Large intestine (tissue), 3 donors: ENCODE measurements around the gene FKBP11. TPM values are rescaled to one million over a fixed set of nuclear protein-coding genes. Genes with fewer than 3 reads are reported as not detected.

Source experiments
- DNase-seq, 2 donors: peaks; one replicate each; pipeline versions ENCODE4 v3.0.0 to v3.0.0-alpha.2; 2013
- H3K27ac ChIP-seq: one replicate; pipeline ENCODE4 v1.5.1; 2013; ENCODE audit warnings: low read length
- H3K27me3 ChIP-seq: 2 replicates; pipeline ENCODE4 v1.6.1; 2013; ENCODE audit warnings: low read length; ENCODE audit not compliant: control insufficient read depth, insufficient read depth
- H3K36me3 ChIP-seq: 2 replicates; pipeline ENCODE4 v1.6.1; 2013; ENCODE audit warnings: low read length; ENCODE audit not compliant: control insufficient read depth, insufficient read depth
- H3K4me1 ChIP-seq: one replicate; pipeline ENCODE4 v1.6.1; 2013; ENCODE audit warnings: low read length; ENCODE audit not compliant: control insufficient read depth, insufficient read depth
- H3K4me3 ChIP-seq: one replicate; pipeline ENCODE4 v1.5.1; 2013; ENCODE audit warnings: low read length
- H3K9me3 ChIP-seq: one replicate; pipeline ENCODE4 v1.6.1; 2013; ENCODE audit warnings: mild to moderate bottlenecking, low read depth, low read length, moderate library complexity; ENCODE audit not compliant: control insufficient read depth
- WGBS: methylation state at CpG from one replicate; pipeline ENCODE4 v1.1.5; 2013; ENCODE audit warnings: low lambda C conversion rate; ENCODE audit not compliant: insufficient coverage; 5-methylcytosine and 5-hydroxymethylcytosine counted together
- polyA plus RNA-seq: library from polyadenylated mRNA; unstranded; fragments of 120-200 nt; gene quantifications from one replicate; pipeline ENCODE4 v1.2.1, GENCODE V29; 2013

FKBP11 gene
- polyA plus RNA-seq, 1 donor = 55.3 TPM

- Histone ChIP-seq H3K4me3 (peak overlapping the region; percentile 99), H3K27me3 (no peaks in the 10 kb centered on the region), H3K27ac (peak overlapping the region; percentile 93), H3K9me3 (no peaks in the 10 kb centered on the region), H3K4me1 (peaks cover 6% of the 10 kb centered on the region), H3K36me3 (peaks cover 17% of the 10 kb centered on the region)
- no CpG with 5 or more reads among the region's 29 CpGs for WGBS
- peak; percentile 87 to 88 for DNase-seq
Measured at GRCh38 chr12:48956279-48957140, 31.2 kb upstream of the FKBP11 start.

- Histone ChIP-seq H3K9me3 (no peaks in the 10 kb centered on the region), H3K27ac (no peak overlapping the region), H3K36me3 (peaks cover 18% of the 10 kb centered on the region), H3K27me3 (no peaks in the 10 kb centered on the region), H3K4me1 (peaks cover 6% of the 10 kb centered on the region), H3K4me3 (no peak overlapping the region)
- no peak for DNase-seq
- no CpG with 5 or more reads among the region's 3 CpGs for WGBS
Measured at GRCh38 chr12:48954841-48955501, 29.7 kb upstream of the FKBP11 start.

- peaks cover 6% of the 10 kb centered on the region for H3K4me1 ChIP-seq
- H3K27ac ChIP-seq = no peak overlapping the region
- no peak overlapping the region for H3K4me3 ChIP-seq
- WGBS = no CpG with 5 or more reads among the region's 3 CpGs
- no peaks in the 10 kb centered on the region for H3K27me3 ChIP-seq
- no peak for DNase-seq
- H3K9me3 ChIP-seq = no peaks in the 10 kb centered on the region
- peaks cover 21% of the 10 kb centered on the region for H3K36me3 ChIP-seq
Measured at GRCh38 chr12:48954061-48954460, 28.8 kb upstream of the FKBP11 start.

GRCh38 chr12:48952691-48953090, 27.4 kb upstream of the FKBP11 start:
- Histone ChIP-seq H3K27ac (no peak overlapping the region), H3K4me3 (no peak overlapping the region), H3K27me3 (no peaks in the 10 kb centered on the region), H3K4me1 (peaks cover 6% of the 10 kb centered on the region), H3K36me3 (peaks cover 21% of the 10 kb centered on the region), H3K9me3 (no peaks in the 10 kb centered on the region)
- no peak for DNase-seq
- WGBS = no CpG with 5 or more reads among the region's 4 CpGs

- no CpG with 5 or more reads among the region's 3 CpGs for WGBS
- Histone ChIP-seq H3K36me3 (peaks cover 23% of the 10 kb centered on the region), H3K4me3 (no peak overlapping the region), H3K9me3 (no peaks in the 10 kb centered on the region), H3K4me1 (no peaks in the 10 kb centered on the region), H3K27ac (no peak overlapping the region), H3K27me3 (no peaks in the 10 kb centered on the region)
- DNase-seq = peak in 1 of 2 donors; percentile 28
Measured at GRCh38 chr12:48947727-48948126, 22.4 kb upstream of the FKBP11 start.

- Histone ChIP-seq H3K27me3 (no peaks in the 10 kb centered on the region), H3K9me3 (no peaks in the 10 kb centered on the region), H3K4me1 (no peaks in the 10 kb centered on the region), H3K4me3 (no peak overlapping the region), H3K27ac (no peak overlapping the region), H3K36me3 (peaks cover 15% of the 10 kb centered on the region)
- WGBS = 40% methylated on average over 1 of the region's 6 CpGs
- DNase-seq = no peak
Measured at GRCh38 chr12:48946943-48947342, 21.7 kb upstream of the FKBP11 start.

- Histone ChIP-seq H3K4me1 (no peaks in the 10 kb centered on the region), H3K36me3 (peaks cover 19% of the 10 kb centered on the region), H3K4me3 (no peak overlapping the region), H3K27me3 (no peaks in the 10 kb centered on the region), H3K9me3 (no peaks in the 10 kb centered on the region), H3K27ac (no peak overlapping the region)
- DNase-seq = no peak
Measured at GRCh38 chr12:48946205-48946604, 20.9 kb upstream of the FKBP11 start.

- no CpG with 5 or more reads among the region's 4 CpGs for WGBS
- Histone ChIP-seq H3K9me3 (no peaks in the 10 kb centered on the region), H3K27me3 (no peaks in the 10 kb centered on the region), H3K4me3 (no peak overlapping the region), H3K36me3 (peaks cover 45% of the 10 kb centered on the region), H3K4me1 (no peaks in the 10 kb centered on the region), H3K27ac (no peak overlapping the region)
- no peak for DNase-seq
Measured at GRCh38 chr12:48943221-48943620, 17.9 kb upstream of the FKBP11 start.

- Histone ChIP-seq H3K27ac (no peak overlapping the region), H3K4me1 (no peaks in the 10 kb centered on the region), H3K27me3 (no peaks in the 10 kb centered on the region), H3K4me3 (no peak overlapping the region), H3K36me3 (peaks cover 67% of the 10 kb centered on the region), H3K9me3 (no peaks in the 10 kb centered on the region)
- no peak for DNase-seq
- WGBS = no CpG with 5 or more reads among the region's 3 CpGs
Measured at GRCh38 chr12:48940181-48940580, 14.9 kb upstream of the FKBP11 start.

GRCh38 chr12:48938805-48939204, 13.5 kb upstream of the FKBP11 start:
- no peaks in the 10 kb centered on the region for H3K4me1 ChIP-seq
- H3K9me3 ChIP-seq = no peaks in the 10 kb centered on the region
- H3K36me3 ChIP-seq = peaks cover 77% of the 10 kb centered on the region
- H3K27ac ChIP-seq = no peak overlapping the region
- DNase-seq = no peak
- H3K4me3 ChIP-seq = no peak overlapping the region
- no CpG with 5 or more reads among the region's 7 CpGs for WGBS
- H3K27me3 ChIP-seq = no peaks in the 10 kb centered on the region
